Inflammatory macrophage treated with lipopolysaccharide for 4 hours (primary cell): ENCODE measurements around the gene RB1.
"Not testable (repeated sequence)": the region's sequence is repeated elsewhere in the genome, so short reads cannot be mapped to it uniquely, and the experiment has no call there.

Experiments
- DNase-seq: peaks from one replicate; pipeline ENCODE4 v3.0.0-alpha.2; 2020

Gene RB1

GRCh38 chr13:48411841-48412531, 108.4 kb downstream of the RB1 start:
- peak; percentile 29 for DNase-seq

- peak; percentile 83 for DNase-seq
Measured at GRCh38 chr13:48412881-48413351, 109.4 kb downstream of the RB1 start, which contains the start of gene LPAR6. Gene LPAR6 (minus strand): TSS chr13:48413113. CDS start chr13:48412423, 690 bp downstream.

- no peak for DNase-seq
Measured at GRCh38 chr13:48414501-48414900, 111.0 kb downstream of the RB1 start.

GRCh38 chr13:48415516-48415915, 112.0 kb downstream of the RB1 start:
- DNase-seq = no peak

- DNase-seq = not testable (repeated sequence)
Measured at GRCh38 chr13:48422003-48422402, 118.5 kb downstream of the RB1 start.

GRCh38 chr13:48424212-48424611, 120.7 kb downstream of the RB1 start:
- DNase-seq = no peak

- DNase-seq = no peak
Measured at GRCh38 chr13:48426052-48426451, 122.5 kb downstream of the RB1 start.

- not testable (repeated sequence) for DNase-seq
Measured at GRCh38 chr13:48426755-48427298, 123.3 kb downstream of the RB1 start.

- DNase-seq = no peak
Measured at GRCh38 chr13:48429036-48429435, 125.5 kb downstream of the RB1 start.

- DNase-seq = no peak
Measured at GRCh38 chr13:48429886-48430285, 126.3 kb downstream of the RB1 start.

- DNase-seq = no peak
Measured at GRCh38 chr13:48431431-48431830, 127.9 kb downstream of the RB1 start.

GRCh38 chr13:48431987-48432615, 128.6 kb downstream of the RB1 start:
- DNase-seq = no peak

- DNase-seq = no peak
Measured at GRCh38 chr13:48434200-48434599, 130.6 kb downstream of the RB1 start.

GRCh38 chr13:48436661-48437288, 133.2 kb downstream of the RB1 start:
- DNase-seq = peak; percentile 37

- peak; percentile 30 for DNase-seq
Measured at GRCh38 chr13:48437371-48437770, 133.8 kb downstream of the RB1 start.

- DNase-seq = no peak
Measured at GRCh38 chr13:48443442-48444208, 140.1 kb downstream of the RB1 start.

GRCh38 chr13:48446464-48446863, 142.9 kb downstream of the RB1 start:
- DNase-seq = peak; percentile 56

- peak; percentile 67 for DNase-seq
Measured at GRCh38 chr13:48448285-48448958, 144.9 kb downstream of the RB1 start.

- peak; percentile 88 for DNase-seq
Measured at GRCh38 chr13:48448959-48449614, 145.5 kb downstream of the RB1 start.

GRCh38 chr13:48449656-48450055, 146.1 kb downstream of the RB1 start:
- DNase-seq = no peak

- not testable (repeated sequence) for DNase-seq
Measured at GRCh38 chr13:48451196-48451595, 147.6 kb downstream of the RB1 start.

- no peak for DNase-seq
Measured at GRCh38 chr13:48456546-48456945, 153.0 kb downstream of the RB1 start.
